PC-3 (cell line): Measurements from ENCODE around the gene CDK14. TPM values are rescaled to one million over a fixed set of nuclear protein-coding genes. Genes with fewer than 3 reads are reported as not detected.

Experiments used
- ATAC-seq: fragments of 200-7000 bp; cut with Tn5 transposase; 2 replicates; pipeline ENCODE4 v1.9.1; 2020; ENCODE audit warnings: mild to moderate bottlenecking, moderate library complexity
- BruUV-seq: library from RNA; stranded (reverse); fragments of 400-500 nt; replicated peaks from 2 replicates; lab custom pipeline; 2021; lab: Mats Ljungman, UMichigan
- CTCF ChIA-PET: fragments of 300-600 bp; sonication (Branson Sonifier 250); formaldehyde crosslinking; loops from one replicate; lab custom pipeline; 2022; ENCODE audit warnings: antibody characterized with exemption; lab: Charles Lee
- POLR2A ChIA-PET: fragments of 300-600 bp; sonication (Branson Sonifier 250); formaldehyde crosslinking; loops from one replicate; lab custom pipeline; 2022; ENCODE audit warnings: antibody characterized with exemption; ENCODE audit not compliant: unreplicated experiment; lab: Charles Lee
- DNase-seq: peaks from one replicate; pipeline ENCODE4 v3.0.0-alpha.2; 2015
- H2AFZ ChIP-seq: fragments of 300-600 bp; sonication (generic); 2 replicates; pipeline ENCODE4 v1.6.0; 2016; ENCODE audit warnings: antibody characterized with exemption, low read length
- H3F3A ChIP-seq: fragments of 300-600 bp; sonication (generic); one replicate; pipeline ENCODE4 v1.6.0; 2017; ENCODE audit warnings: antibody characterized with exemption, low read length, control low read depth, mild to moderate bottlenecking; ENCODE audit not compliant: unreplicated experiment
- H3K27ac ChIP-seq: fragments of 300-600 bp; sonication (generic); 2 replicates; pipeline ENCODE4 v1.5.1; 2016; ENCODE audit warnings: mild to moderate bottlenecking, low read length
- H3K27me3 ChIP-seq: fragments of 300-600 bp; sonication (generic); 2 replicates; pipeline ENCODE4 v1.6.1; 2016; ENCODE audit warnings: low read length, mixed read lengths
- H3K36me3 ChIP-seq: fragments of 300-600 bp; sonication (generic); 2 replicates; pipeline ENCODE4 v1.6.1; 2016; ENCODE audit warnings: low read depth, mixed run types, low read length, mixed read lengths
- H3K4me1 ChIP-seq: fragments of 300-600 bp; sonication (generic); 2 replicates; pipeline ENCODE4 v1.5.1; 2016; ENCODE audit warnings: low read length; ENCODE audit not compliant: insufficient read depth
- H3K4me2 ChIP-seq: fragments of 300-600 bp; sonication (generic); 2 replicates; pipeline ENCODE4 v1.6.0; 2016; ENCODE audit warnings: low read length
- H3K4me3 ChIP-seq: fragments of 300-600 bp; sonication (generic); 2 replicates; pipeline ENCODE4 v1.5.1; 2016; ENCODE audit warnings: mild to moderate bottlenecking, low read length, mixed read lengths
- H3K79me2 ChIP-seq: fragments of 300-600 bp; sonication (generic); 2 replicates; pipeline ENCODE4 v1.6.1; 2017; ENCODE audit warnings: low read length, mixed read lengths
- H3K9ac ChIP-seq: fragments of 300-600 bp; sonication (generic); 2 replicates; pipeline ENCODE4 v1.6.0; 2016; ENCODE audit warnings: mild to moderate bottlenecking, low read length
- H3K9me2 ChIP-seq: fragments of 300-600 bp; sonication (generic); replicated peaks from 2 replicates; pipeline ENCODE4 v1.6.1; 2016; ENCODE audit warnings: mixed run types, low read length, mixed read lengths
- H3K9me3 ChIP-seq: fragments of 300-600 bp; sonication (generic); 2 replicates; pipeline ENCODE4 v1.6.1; 2016; ENCODE audit warnings: low read length, mixed read lengths
- H4K20me1 ChIP-seq: fragments of 300-600 bp; sonication (generic); 2 replicates; pipeline ENCODE4 v1.6.1; 2016; ENCODE audit warnings: low read length, mixed read lengths
- EZH2 ChIP-seq: fragments of 300-600 bp; sonication (generic); IDR thresholded peaks from one replicate; pipeline ENCODE4 v1.6.1; 2017; ENCODE audit warnings: antibody characterized with exemption, mild to moderate bottlenecking, low read length; ENCODE audit not compliant: unreplicated experiment
- EZH2phosphoT487 ChIP-seq: fragments of 300-600 bp; sonication (generic); IDR thresholded peaks from 2 replicates; pipeline ENCODE4 v1.6.1; 2018; ENCODE audit warnings: mild to moderate bottlenecking, antibody characterized with exemption, low read length, borderline replicate concordance
- intact Hi-C: fragments of 100-400 bp; cut with micrococcal nuclease; formaldehyde crosslinking; loops from 2 replicates; pipeline ENCODE4 v1.9.0; 2023
- total RNA-seq: library from RNA; depleted of rRNA; stranded (reverse); fragments of >200 nt; gene quantifications from 2 replicates; pipeline ENCODE4 v1.2.3, GENCODE V29; 2014
- TF ChIP-seq, protein P1 (sequence below): fragments of 300-600 bp; sonication (generic); conservative IDR thresholded peaks from 2 replicates; pipeline ENCODE4 v1.5.1; 2017; ENCODE audit warnings: antibody characterized with exemption, low read depth, mild to moderate bottlenecking, low read length

The CDK14 gene
- total RNA-seq, 1 experiment from 2014 or later = 8.2 TPM

DNA sequence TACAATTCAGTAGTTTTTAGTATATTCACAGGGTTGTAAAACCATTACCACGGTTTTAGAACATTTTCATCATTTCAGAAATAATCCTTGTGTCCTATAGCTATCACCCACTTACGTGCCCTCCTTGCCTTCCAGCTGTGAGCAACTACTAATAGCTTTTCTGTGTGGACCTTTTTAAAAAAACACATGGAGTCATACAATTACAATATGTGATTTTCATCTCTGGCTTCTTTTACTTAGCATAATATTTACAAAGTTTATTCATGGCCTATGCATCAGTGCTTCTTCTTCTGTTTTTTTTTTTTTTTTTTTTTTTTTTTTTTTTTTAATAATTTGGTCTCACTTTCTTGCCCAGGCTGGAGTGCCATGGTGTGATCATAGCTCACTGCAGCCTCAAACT, 76.1 kb downstream of the CDK14 start:
- H3K9me3 ChIP-seq = no peaks in the 10 kb centered on the region
- no peaks in the 10 kb centered on the region for H3K27me3 ChIP-seq
- H3K4me3 ChIP-seq = no peak overlapping the region
- no peak overlapping the region for H2AFZ ChIP-seq
- no peaks in the 10 kb centered on the region for H3K36me3 ChIP-seq
- H3K79me2 ChIP-seq = no peaks in the 10 kb centered on the region
- H3K9me2 ChIP-seq = no peaks in the 10 kb centered on the region; the same call in 1 of the 2 replicates
- no peaks in the 10 kb centered on the region for H3F3A ChIP-seq
- H3K9ac ChIP-seq = no peak overlapping the region
- no peak for DNase-seq
- no TSS peak for BruUV-seq
- TF ChIP-seq, protein P1, sequence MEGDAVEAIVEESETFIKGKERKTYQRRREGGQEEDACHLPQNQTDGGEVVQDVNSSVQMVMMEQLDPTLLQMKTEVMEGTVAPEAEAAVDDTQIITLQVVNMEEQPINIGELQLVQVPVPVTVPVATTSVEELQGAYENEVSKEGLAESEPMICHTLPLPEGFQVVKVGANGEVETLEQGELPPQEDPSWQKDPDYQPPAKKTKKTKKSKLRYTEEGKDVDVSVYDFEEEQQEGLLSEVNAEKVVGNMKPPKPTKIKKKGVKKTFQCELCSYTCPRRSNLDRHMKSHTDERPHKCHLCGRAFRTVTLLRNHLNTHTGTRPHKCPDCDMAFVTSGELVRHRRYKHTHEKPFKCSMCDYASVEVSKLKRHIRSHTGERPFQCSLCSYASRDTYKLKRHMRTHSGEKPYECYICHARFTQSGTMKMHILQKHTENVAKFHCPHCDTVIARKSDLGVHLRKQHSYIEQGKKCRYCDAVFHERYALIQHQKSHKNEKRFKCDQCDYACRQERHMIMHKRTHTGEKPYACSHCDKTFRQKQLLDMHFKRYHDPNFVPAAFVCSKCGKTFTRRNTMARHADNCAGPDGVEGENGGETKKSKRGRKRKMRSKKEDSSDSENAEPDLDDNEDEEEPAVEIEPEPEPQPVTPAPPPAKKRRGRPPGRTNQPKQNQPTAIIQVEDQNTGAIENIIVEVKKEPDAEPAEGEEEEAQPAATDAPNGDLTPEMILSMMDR = no peak
- TF ChIP-seq EZH2phosphoT487 (no peak), EZH2 (no peak)
- no peak overlapping the region for H3K4me2 ChIP-seq
- POLR2A ChIA-PET = no interaction called here
- intact Hi-C loops = no loop called here
- no peak overlapping the region for H3K27ac ChIP-seq
- H4K20me1 ChIP-seq = no peaks in the 10 kb centered on the region
- no peaks in the 10 kb centered on the region for H3K4me1 ChIP-seq
- CTCF ChIA-PET = no interaction called here
- ATAC-seq = no peak

DNA sequence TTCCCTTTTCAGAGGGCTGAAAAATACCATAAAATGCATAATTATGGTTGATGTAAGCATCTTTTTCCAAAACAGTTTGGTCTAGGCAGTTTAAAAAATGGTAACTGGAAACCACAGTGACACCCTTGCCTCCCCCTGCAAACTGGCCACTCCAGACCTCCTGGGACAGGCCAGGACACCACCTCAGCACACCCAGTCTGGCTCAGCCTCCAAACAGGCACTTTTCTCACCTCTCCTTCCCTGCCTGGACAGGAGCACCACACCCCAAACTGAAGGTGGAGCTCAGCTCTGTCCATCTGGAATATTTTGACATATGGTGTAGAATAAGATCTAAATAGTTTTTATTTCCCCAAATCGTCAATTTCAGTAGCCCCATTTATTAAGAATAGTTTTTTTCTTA, 78.5 kb downstream of the CDK14 start:
- Histone ChIP-seq H3K4me3 (no peak overlapping the region), H3K4me2 (no peak overlapping the region), H3K27ac (no peak overlapping the region), H3K36me3 (no peaks in the 10 kb centered on the region), H2AFZ (no peak overlapping the region), H3K79me2 (no peaks in the 10 kb centered on the region), H3K9me3 (no peaks in the 10 kb centered on the region), H3K9me2 (no peaks in the 10 kb centered on the region; the same call in 1 of the 2 replicates), H3K4me1 (0 out of 2 replicates have a peak, but pooled peaks cover 7% of the 10 kb centered on the region), H4K20me1 (no peaks in the 10 kb centered on the region), H3K27me3 (no peaks in the 10 kb centered on the region), H3F3A (no peaks in the 10 kb centered on the region), H3K9ac (no peak overlapping the region)
- no TSS peak for BruUV-seq
- POLR2A ChIA-PET = no interaction called here
- TF ChIP-seq EZH2phosphoT487 = no peak
- TF ChIP-seq EZH2 = no peak
- TF ChIP-seq, protein P1 = no peak
- DNase-seq = no peak
- intact Hi-C loops = no loop called here
- CTCF ChIA-PET = no interaction called here
- ATAC-seq = no peak

DNA sequence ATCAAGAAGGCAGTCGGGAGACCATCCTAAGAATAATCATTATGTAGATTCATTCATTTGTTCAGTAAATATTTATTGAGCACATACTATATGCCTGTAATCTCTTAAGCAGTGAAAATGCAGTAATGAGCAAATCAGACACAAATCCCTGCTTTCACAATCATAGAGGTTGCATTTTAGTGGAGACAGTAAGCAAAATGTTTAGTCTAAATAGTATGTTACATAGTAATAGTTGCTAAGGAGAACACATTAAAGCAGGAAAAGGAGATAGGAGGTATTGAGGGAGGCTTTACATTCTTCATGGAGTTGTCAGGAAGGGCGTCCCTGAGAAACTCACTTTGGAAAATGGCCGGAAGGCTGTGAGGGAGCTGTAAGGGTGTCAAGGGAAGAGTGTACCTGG, 79.9 kb downstream of the CDK14 start:
- Histone ChIP-seq H3K4me2 (no peak overlapping the region), H3K27ac (no peak overlapping the region), H3K4me3 (no peak overlapping the region), H4K20me1 (no peaks in the 10 kb centered on the region), H3K79me2 (no peaks in the 10 kb centered on the region), H2AFZ (no peak overlapping the region), H3F3A (no peaks in the 10 kb centered on the region), H3K4me1 (0 out of 2 replicates have a peak, but pooled peaks cover 7% of the 10 kb centered on the region), H3K9ac (no peak overlapping the region), H3K9me2 (no peaks in the 10 kb centered on the region), H3K36me3 (no peaks in the 10 kb centered on the region), H3K27me3 (no peaks in the 10 kb centered on the region), H3K9me3 (no peaks in the 10 kb centered on the region)
- DNase-seq = no peak
- ATAC-seq = no peak
- no TSS peak for BruUV-seq
- intact Hi-C loops = no loop called here
- TF ChIP-seq EZH2phosphoT487 (no peak), EZH2 (no peak)
- TF ChIP-seq, protein P1 = no peak
- CTCF ChIA-PET = no interaction called here
- POLR2A ChIA-PET = no interaction called here
